Hepatocyte (in vitro differentiated cells): ENCODE data around the gene IGSF9.

Experiments used
- EZH2 ChIP-seq: fragments of 200-600 bp; sonication (generic); IDR thresholded peaks from 2 replicates; pipeline ENCODE4 v1.6.1; 2016; ENCODE audit warnings: antibody characterized with exemption, mild to moderate bottlenecking, borderline replicate concordance
- EZH2phosphoT487 ChIP-seq: fragments of 200-600 bp; sonication (generic); IDR thresholded peaks from one replicate; pipeline ENCODE4 v1.6.1; 2018; ENCODE audit warnings: antibody characterized with exemption, mild to moderate bottlenecking, low read depth, moderate library complexity; ENCODE audit not compliant: unreplicated experiment, severe bottlenecking
- TF ChIP-seq, protein P1 (sequence below): fragments of 200-600 bp; sonication (generic); IDR thresholded peaks from 2 replicates; pipeline ENCODE4 v1.5.1; 2016; ENCODE audit warnings: antibody characterized with exemption, mild to moderate bottlenecking; ENCODE audit not compliant: poor library complexity

DNA sequence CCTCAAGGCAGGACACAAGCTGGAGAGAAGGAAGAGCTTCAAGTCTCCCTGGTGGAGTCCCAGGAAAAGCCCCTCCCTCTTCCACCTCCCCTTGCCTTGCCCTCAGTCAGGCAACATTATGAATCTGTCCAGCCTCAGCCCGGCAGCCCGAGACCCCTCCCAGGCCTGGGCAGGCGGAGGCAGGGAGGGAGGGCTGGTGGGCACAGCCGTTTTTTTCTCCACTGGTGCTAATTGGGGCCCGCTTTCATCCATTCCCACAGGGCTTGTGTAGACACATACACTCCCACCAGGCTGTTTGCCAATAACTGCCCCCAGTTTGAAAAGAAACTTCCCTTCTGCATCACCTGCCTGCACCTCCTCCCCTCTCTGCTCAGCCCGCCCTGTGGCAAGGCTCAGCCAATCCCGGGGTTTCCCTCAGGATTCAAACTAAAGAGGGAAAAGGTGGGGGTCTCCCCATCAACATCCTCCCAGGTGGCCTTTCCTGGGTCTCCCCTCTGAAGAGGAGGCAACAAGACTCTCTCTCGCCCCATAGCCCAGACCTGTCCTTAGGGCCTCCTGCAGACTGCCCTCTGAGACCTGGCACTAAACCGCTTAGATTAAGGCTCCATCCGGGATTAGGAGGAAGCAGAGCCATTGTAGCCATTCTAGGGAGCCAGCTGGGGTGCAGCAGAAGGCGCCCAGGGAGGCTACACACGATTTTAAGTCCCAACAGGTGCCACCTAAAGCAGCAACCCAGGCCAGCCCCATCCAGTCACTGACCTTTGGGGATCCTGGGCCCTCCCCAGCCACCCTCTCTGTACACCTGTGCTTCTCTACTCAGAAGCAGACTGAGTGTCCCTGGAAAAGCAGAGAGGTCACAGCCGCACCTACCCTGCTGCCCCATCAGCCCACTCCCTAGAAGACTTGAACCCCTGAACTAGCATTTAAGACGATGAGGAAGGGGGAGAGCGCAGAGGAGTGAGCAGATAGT is 3.5 kb downstream of the IGSF9 start:
- TF ChIP-seq, protein P1, sequence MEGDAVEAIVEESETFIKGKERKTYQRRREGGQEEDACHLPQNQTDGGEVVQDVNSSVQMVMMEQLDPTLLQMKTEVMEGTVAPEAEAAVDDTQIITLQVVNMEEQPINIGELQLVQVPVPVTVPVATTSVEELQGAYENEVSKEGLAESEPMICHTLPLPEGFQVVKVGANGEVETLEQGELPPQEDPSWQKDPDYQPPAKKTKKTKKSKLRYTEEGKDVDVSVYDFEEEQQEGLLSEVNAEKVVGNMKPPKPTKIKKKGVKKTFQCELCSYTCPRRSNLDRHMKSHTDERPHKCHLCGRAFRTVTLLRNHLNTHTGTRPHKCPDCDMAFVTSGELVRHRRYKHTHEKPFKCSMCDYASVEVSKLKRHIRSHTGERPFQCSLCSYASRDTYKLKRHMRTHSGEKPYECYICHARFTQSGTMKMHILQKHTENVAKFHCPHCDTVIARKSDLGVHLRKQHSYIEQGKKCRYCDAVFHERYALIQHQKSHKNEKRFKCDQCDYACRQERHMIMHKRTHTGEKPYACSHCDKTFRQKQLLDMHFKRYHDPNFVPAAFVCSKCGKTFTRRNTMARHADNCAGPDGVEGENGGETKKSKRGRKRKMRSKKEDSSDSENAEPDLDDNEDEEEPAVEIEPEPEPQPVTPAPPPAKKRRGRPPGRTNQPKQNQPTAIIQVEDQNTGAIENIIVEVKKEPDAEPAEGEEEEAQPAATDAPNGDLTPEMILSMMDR = no peak
- TF ChIP-seq EZH2phosphoT487 (no peak), EZH2 (no peak)
